Esophagus muscularis mucosa (tissue), 3 donors: ENCODE measurements around the gene SHH.

Experiments used
- POLR2A ChIP-seq: fragments of 450-650 bp; IDR thresholded peaks from one replicate; pipeline ENCODE4 v1.6.1; 2017; ENCODE audit warnings: antibody characterized with exemption, moderate library complexity, mild to moderate bottlenecking, low read depth
- POLR2AphosphoS5 ChIP-seq, 2 donors: sonication (generic); formaldehyde crosslinking; IDR thresholded peaks; one replicate each; pipeline ENCODE4 v1.6.1; 2017; ENCODE audit warnings: antibody characterized with exemption in 2 of 2
- TF ChIP-seq, protein P1 (sequence below), 3 experiments: fragments of 200-600 bp in 2 of 3; fragments of 450-650 bp in 1 of 3; sonication (generic) in 2 of 3; IDR thresholded peaks; one replicate each; pipeline ENCODE4 v1.5.1; 2017 to 2019; ENCODE audit warnings: antibody characterized with exemption in 3 of 3, mild to moderate bottlenecking in 2 of 3, moderate library complexity in 1 of 3

GRCh38 chr7:155769701-155770100, 42.6 kb downstream of the SHH start:
- TF ChIP-seq POLR2AphosphoS5 (IDR thresholded peaks at IDR 0.05): no peak
- TF ChIP-seq, protein P1, sequence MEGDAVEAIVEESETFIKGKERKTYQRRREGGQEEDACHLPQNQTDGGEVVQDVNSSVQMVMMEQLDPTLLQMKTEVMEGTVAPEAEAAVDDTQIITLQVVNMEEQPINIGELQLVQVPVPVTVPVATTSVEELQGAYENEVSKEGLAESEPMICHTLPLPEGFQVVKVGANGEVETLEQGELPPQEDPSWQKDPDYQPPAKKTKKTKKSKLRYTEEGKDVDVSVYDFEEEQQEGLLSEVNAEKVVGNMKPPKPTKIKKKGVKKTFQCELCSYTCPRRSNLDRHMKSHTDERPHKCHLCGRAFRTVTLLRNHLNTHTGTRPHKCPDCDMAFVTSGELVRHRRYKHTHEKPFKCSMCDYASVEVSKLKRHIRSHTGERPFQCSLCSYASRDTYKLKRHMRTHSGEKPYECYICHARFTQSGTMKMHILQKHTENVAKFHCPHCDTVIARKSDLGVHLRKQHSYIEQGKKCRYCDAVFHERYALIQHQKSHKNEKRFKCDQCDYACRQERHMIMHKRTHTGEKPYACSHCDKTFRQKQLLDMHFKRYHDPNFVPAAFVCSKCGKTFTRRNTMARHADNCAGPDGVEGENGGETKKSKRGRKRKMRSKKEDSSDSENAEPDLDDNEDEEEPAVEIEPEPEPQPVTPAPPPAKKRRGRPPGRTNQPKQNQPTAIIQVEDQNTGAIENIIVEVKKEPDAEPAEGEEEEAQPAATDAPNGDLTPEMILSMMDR (IDR thresholded peaks at IDR 0.05): no peak
- TF ChIP-seq POLR2A: no peak
